GM21717 (cell line): Measurements from ENCODE around the gene RSPH10B.
"Not testable (repeated sequence)": the region's sequence is repeated elsewhere in the genome, so short reads cannot be mapped to it uniquely, and the experiment has no call there.

Experiments used
- ATAC-seq: cut with Tn5 transposase; IDR thresholded peaks from one replicate; pipeline ENCODE4 v1.9.1; 2021; ENCODE audit warnings: mild to moderate bottlenecking, moderate library complexity; ENCODE audit not compliant: unreplicated experiment

RSPH10B gene

DNA sequence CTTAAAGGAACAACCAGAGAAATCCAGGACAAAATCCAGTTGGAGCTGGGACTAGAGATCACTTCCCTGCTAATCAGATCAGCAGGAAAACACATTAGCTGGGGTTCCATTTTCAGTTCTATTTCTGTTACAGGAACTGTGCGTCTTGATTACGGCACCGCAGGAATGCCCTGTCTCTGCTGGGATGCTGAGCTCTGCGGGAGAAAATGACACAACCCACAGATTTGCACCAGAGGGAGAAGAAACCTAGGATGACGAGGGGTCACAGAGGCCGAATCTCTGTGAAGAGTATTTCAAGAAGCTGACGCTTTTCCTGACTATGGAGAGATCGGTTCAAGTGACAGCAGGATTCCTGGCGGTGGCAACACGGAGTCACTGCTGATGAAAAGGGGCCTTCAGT lies 40.2 kb downstream of the RSPH10B start:
- not testable (repeated sequence) for ATAC-seq

DNA sequence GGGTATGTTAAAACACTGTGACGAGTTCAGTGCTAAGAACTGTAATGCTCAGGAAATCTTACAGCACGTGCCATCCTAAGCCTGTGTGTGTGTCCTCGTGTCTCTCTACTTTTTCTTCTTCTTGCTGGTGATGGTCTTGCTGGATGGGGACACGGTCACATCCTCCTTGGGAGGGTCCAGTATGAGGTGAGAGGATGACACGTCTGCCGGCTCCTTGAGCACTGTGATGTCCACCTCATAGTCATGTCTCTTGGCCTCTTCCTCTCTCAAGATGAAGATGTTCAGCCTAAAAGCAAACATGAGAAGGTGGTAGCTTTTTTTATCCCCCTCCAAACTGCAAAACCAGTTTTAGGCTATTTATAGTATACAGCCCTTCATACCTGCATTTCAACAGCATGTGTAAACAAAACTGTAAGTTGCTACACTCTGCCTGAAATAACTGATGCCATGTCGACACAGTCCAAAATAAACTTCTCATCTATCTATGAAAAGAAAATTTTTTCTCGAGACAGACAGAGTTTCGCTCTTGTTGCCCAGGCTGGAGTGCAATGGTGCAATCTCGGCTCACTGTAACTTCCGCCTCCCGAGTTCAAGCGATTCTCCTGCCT lies 44.1 kb downstream of the RSPH10B start:
- not testable (repeated sequence) for ATAC-seq

DNA sequence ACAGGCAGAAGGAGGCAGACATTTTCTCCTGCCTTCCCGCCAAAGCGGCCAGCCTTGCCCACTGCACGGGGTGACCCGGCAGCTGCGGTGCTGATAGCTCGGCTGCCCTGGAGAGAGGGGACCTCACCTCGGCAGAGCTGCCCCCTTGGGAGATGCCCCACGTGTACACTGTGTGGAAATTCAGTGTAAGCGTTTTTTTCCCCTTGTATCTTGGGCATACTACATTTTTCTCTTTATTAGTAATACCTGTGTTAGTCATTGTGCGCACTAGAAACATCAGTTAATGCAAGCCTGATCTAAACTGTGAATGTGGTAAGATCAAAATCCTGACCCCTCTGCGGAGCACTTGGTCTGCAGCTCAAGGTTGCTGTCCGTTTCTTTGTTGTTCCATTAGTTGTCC lies 45.9 kb downstream of the RSPH10B start:
- not testable (repeated sequence) for ATAC-seq

DNA sequence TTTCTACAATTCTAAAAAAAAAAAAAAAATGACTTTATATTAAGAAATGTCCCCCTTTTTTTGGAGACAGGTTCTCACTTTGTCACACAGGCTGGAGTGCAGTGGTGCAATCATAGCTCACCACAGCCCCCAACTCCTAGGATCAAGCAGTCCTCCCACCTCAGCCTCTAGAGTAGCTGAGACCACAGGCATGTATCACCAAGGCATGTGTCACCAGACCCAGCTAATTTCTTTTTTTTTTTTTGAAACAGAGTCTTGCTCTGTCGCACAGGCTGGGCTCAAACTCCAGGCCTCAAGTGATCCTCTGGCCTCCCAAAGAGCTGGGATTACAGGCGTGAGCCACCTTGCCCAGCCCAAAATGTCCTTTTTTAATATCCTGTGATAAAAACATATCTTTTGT lies 46.3 kb downstream of the RSPH10B start:
- ATAC-seq, result not testable (repeated sequence)

DNA sequence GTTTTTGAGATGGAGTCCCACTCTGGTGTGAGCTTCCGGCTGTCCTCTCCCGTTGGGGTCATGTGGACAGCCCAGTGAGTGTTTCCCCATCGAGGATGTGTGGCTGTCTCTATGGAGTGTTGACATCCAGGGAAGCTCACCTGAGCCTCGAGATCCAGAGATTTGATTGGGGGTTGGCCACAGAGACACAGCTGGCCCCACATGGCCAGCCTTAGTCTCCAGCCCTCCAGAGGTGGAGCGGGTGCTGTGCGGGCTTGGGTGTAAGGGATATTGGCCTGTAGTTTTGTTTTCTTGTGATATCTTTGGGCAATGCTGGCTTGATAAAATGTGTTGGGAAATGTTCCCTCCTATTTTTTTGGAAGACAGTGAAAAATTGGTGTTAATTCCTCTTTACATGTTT lies 54.0 kb downstream of the RSPH10B start:
- not testable (repeated sequence) for ATAC-seq

DNA sequence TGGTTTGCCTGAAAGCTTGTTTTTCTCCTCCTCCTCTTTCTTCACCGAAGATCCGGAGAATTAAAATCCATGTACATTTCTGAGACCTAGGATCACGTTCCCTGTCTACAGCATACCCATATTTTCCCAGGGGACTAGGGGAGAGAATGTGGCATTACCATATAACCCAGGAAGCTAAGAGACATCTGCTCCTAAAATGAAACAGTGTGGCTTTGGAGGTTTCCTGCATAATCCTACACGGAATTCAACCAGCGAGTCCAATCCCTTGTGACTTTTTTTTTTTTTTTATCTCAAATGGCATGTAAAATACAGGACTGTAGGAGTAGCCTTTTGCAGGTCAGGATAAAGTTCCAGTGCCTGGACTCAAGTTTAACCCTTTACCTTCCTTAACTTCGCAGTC lies 61.7 kb downstream of the RSPH10B start:
- not testable (repeated sequence) for ATAC-seq

DNA sequence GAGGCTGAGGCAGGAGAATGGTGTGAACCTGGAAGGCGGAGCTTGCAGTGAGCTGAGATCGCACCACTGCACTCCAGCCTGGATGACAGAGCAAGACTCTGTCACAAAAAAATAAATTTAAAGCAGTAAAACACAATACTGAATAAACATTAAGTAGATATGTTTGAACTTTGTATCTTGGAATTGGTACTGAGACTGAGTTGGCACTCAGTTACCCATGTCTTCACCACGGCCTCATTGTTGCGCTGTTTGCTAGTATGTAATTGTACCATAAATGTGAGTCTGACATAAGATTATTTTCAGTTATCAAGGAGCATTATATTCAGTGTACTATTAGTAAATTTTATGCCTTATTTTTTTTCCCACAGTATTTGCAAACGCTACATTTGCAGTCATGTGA lies 65.8 kb downstream of the RSPH10B start:
- ATAC-seq, result not testable (repeated sequence)

DNA sequence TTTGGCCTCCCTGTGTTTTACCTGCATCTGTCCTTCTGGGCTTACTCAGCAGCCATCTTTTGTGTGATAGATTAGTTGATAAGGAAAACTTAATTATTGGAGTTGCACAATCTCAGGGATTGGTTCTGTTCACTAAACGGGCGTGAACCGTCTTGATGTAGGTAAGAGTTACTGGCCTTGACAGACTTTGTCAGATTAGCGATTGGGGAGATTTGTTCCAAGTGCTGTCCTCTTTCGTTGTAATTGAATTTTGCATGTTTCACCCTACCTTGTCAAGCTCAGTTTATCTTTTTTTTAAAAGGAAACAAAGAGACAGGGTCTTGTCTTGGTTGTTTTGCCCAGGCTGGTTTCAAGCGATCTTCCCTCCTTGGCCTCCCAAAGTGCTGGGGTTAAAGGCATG lies 67.5 kb downstream of the RSPH10B start:
- not testable (repeated sequence) for ATAC-seq

DNA sequence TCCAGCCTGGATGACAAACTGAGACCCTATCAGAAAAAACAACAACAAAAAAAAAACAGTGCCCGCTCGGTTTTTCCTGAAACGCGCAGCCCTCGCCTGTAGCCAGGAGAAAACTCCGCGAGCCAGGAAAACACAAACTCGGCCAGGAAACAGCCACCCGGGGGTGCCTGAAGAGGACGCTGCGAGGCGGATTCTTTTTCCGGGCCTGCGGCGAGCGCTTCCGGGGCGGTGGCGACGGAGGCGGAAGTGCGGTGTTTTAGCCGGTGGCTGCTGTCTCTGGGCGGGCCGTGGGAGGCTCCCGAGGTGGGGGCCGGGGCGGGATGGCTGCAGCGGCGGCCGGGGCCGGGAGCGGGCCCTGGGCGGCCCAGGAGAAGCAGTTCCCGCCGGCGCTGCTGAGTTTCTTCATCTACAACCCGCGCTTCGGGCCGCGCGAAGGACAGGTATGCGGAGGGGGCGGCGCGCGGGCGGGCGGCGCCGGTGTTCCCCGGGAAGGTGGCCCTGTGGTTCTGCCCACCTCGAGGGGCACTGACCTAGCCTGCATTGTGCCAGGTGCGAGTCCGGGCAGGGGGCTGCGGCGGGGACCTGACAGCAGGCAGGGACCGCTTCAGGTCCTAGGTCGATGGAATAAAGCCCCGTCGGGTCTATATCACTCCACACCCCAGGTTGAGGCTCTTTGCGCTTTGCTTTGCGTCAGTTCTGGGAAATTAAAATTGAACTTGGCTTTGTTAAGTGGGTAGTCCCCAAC lies 71.8 kb downstream of the RSPH10B start, which contains the start of gene CCZ1:
Gene CCZ1 (plus strand): TSS at position 254 of the 745 bp plus-strand sequence. CDS start 67 bp downstream, at position 321.
- ATAC-seq, result peak; percentile 85

DNA sequence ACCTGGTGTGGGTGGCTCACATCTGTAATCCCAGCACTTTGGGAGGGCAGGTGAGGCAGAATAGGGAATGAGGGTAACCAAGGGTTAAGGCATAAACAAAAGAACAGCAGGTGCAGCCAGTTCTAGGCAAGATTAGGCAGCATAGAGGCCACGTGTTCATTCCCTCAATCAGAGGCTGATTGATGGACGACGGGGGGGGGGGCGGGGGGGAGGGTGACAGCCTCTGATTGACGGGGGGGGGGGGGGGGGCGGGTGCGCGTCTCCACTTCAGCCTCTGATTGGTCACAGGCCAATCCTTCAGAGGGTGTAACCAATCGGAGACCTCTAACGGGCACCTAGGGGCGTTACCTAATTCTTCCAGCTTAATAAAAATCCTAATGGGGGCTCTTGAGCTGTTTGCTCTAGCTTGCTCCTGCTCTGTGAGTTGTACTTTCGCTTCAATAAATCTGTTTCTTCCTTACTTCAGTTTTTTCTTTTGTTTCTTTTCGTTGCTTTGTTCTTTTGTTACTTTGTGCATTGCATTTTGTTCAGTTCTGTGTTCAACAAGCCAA lies 73.0 kb downstream of the RSPH10B start:
- ATAC-seq, result not testable (repeated sequence)

DNA sequence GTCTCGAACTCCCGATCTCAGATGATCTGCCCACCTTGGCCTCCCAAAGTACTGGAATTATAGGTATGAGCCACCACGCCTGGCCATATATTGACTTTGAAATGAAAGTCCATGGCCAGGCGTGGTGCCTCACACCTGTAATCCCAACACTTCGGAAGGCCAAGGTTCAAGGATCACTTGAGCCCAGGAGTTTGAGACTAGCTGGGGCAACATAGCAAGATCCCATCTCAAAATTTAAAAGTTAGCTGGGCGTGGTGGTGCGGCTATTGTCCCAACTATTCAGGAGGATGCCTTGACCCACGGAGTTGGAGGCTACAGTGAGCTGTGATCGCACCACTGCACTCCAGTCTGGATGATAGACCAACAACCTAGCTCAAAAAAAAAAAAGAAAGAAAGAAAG lies 78.0 kb downstream of the RSPH10B start:
- ATAC-seq, result no peak

DNA sequence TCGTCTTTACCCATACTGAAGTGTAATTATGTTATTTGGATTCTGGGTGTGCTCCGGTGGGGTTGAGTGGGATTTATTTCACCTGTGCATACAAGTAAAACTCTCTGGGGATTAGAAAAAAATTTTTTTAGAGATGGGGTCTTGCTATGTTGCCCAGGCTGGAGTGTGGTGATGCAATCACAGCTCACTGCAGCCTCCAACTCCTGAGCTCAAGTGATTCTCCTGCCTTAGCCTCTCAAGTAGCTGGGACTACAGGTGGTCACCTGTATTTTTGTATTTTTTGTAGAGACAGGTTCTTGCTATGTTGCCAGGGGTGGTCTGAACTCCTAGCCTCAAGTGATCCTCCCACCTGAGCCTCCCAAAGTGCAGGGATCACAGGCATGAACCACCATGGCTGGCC lies 80.2 kb downstream of the RSPH10B start:
- not testable (repeated sequence) for ATAC-seq

DNA sequence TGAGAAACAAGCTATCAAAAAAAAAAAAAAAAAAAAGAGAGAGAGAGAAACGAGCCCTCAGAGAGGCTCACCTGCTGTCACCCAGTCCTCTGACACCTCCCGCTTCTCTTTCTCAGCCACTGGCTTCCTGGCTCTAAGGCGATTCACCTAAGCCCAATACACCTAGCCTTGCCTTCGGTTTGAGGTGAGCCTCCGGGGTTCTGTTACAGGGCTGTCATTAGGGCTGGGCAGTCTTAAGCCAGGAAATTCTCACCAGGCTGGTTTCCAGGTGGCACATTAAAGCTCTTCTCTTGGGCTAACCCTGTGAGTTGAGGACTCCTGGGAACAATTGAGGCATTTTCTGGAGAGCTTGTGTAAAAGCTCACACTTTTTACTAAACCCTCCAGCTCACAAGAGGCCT lies 82.5 kb downstream of the RSPH10B start:
- not testable (repeated sequence) for ATAC-seq

DNA sequence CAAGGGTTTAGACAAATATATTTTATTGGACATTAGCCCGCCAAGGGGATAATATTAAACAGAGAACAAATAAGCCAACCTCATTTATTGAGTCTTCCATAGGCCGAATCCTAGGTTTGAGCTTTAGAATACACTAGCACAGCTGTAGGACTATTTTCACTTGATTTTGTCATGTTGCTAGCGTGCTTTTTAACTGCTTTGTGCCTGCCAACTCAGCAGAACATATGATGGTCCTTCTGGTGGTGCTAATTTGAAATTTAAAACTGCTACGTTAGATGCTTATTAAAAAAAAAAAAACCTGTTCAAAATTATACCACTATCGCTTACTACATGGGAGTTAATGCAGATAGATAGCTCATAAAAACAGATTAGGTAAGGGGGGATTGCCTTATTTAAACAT lies 86.1 kb downstream of the RSPH10B start:
- not testable (repeated sequence) for ATAC-seq

DNA sequence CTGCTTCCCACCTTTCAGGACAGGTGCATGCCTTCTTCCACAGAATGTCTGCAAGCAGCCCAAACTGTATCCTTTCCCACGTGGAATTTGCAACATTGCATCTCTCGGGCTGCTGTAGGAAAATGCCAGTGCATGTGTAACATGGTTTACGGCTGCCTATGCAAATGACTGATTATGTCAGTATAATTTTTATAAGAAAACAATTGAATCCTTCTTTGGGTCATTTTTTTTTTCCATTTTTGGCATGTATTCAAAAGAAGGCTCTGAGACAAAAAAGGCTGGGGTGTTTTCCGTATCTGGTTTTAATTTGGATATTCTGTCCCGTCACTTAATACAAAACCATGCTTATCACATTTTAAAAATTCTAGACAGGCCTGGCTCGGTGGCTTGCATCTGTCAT lies 90.4 kb downstream of the RSPH10B start:
- ATAC-seq, result not testable (repeated sequence)

DNA sequence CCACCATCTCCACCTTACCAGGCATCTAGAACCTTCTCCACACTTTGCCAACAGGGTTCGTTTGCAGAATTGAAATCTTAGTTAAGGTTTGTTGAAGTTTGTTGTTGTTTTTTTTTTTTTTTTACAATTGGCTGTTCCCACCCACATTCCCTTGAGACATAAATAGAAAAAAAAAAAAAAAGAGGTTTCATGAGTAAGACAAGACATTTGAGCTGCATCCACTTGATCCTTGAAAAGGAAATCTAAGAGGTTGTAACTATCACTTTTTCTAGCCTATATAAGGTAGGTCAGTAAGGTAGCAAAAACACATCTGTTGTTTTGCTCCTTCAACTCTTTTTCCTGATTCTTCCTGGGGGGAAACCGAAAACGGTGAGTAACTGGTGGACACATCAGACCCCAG lies 90.9 kb downstream of the RSPH10B start:
- not testable (repeated sequence) for ATAC-seq
